ENCODE data around the gene POU3F1. TPM values are rescaled to one million over a fixed set of nuclear protein-coding genes. Genes with fewer than 3 reads are reported as not detected.

POU3F1 gene
- total and polyA plus RNA-seq, 10 of the 15 experiments (the other 5 are each of a cell fraction or from before 2014, with no cell fraction given), result 0.04 to 0.53 (median 0.10) TPM; not detected in 3

DNA sequence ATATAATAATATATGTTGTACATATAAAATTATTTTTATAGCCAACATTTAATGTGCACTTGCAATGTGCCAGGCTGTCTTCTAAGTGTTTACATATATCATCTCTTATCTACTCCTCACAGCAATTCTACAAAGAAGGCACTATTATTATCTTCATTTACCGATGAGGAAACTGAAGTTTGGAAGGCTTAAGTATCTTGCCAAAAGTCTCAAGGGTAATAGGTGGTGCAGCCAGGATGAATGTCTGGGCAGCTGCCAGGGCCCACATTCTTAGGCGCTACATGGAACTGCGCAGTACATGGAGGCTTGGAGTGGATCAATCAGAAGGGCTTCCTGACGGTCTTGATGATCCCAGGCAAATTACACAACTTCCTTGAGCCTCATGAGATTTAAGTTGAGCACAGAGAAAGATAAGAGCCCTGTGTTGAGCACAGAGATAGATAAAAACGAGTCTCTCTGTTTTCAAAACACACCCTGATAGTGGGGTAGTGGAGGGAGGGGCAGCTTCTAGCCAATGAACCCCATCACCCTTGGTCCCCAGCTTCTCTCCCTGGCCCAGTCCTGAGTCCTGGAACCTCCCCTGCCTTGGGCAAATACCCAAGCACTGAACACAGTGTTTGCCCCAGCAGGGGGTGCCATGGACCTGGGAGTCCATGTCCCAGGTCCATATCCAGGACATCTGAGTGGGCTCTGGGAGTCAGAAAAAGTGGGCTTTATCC, 9.2 kb downstream of the POU3F1 start (continued):
- TF ChIP-seq WRNIP1 (IDR thresholded peaks at IDR 0.05; ENCODE audit: borderline replicate concordance, low read depth, low read length) (no peak), POLR2A (IDR thresholded peaks at IDR 0.05; ENCODE audit: low read depth, low read length) (no peak), IRF4 (IDR thresholded peaks at IDR 0.05; ENCODE audit: low read depth, low read length) (no peak), SMC3 (IDR thresholded peaks at IDR 0.05; ENCODE audit: borderline replicate concordance, low read length) (peak; percentile 49; the same call in 1 of the 2 replicates), SRF (IDR thresholded peaks at IDR 0.05; ENCODE audit: low read depth in 2 of 2, low read length in 2 of 2) (no peak), ZSCAN29 (IDR thresholded peaks at IDR 0.05) (no peak), HDAC6 (IDR thresholded peaks at IDR 0.05; ENCODE audit: unreplicated experiment) (no peak)
- TF ChIP-seq, protein P1, sequence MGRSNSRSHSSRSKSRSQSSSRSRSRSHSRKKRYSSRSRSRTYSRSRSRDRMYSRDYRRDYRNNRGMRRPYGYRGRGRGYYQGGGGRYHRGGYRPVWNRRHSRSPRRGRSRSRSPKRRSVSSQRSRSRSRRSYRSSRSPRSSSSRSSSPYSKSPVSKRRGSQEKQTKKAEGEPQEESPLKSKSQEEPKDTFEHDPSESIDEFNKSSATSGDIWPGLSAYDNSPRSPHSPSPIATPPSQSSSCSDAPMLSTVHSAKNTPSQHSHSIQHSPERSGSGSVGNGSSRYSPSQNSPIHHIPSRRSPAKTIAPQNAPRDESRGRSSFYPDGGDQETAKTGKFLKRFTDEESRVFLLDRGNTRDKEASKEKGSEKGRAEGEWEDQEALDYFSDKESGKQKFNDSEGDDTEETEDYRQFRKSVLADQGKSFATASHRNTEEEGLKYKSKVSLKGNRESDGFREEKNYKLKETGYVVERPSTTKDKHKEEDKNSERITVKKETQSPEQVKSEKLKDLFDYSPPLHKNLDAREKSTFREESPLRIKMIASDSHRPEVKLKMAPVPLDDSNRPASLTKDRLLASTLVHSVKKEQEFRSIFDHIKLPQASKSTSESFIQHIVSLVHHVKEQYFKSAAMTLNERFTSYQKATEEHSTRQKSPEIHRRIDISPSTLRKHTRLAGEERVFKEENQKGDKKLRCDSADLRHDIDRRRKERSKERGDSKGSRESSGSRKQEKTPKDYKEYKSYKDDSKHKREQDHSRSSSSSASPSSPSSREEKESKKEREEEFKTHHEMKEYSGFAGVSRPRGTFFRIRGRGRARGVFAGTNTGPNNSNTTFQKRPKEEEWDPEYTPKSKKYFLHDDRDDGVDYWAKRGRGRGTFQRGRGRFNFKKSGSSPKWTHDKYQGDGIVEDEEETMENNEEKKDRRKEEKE (IDR thresholded peaks at IDR 0.05), result no peak
- TF ChIP-seq, protein P2, sequence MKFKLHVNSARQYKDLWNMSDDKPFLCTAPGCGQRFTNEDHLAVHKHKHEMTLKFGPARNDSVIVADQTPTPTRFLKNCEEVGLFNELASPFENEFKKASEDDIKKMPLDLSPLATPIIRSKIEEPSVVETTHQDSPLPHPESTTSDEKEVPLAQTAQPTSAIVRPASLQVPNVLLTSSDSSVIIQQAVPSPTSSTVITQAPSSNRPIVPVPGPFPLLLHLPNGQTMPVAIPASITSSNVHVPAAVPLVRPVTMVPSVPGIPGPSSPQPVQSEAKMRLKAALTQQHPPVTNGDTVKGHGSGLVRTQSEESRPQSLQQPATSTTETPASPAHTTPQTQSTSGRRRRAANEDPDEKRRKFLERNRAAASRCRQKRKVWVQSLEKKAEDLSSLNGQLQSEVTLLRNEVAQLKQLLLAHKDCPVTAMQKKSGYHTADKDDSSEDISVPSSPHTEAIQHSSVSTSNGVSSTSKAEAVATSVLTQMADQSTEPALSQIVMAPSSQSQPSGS (IDR thresholded peaks at IDR 0.05; ENCODE audit: low read length), result no peak

Data from GM12878 (cell line).